Upper lobe of right lung (tissue), 1 donor: Measurements from ENCODE around the gene GPR62. TPM values are rescaled to one million over a fixed set of nuclear protein-coding genes. Genes with fewer than 3 reads are reported as not detected.
A peak's percentile ranks its signal among the peaks of the same experiment; 100 is the strongest.

Source experiments
- ATAC-seq: fragments of 200-7000 bp; cut with Tn5 transposase; one replicate; pipeline ENCODE4 v1.9.1; 2020; ENCODE audit warnings: mild to moderate bottlenecking, moderate library complexity
- DNase-seq: peaks from one replicate; pipeline ENCODE4 v3.0.0-alpha.2; 2020
- H3K27ac ChIP-seq: fragments of 200-600 bp; one replicate; pipeline ENCODE4 v1.8.0; 2022
- H3K27me3 ChIP-seq: fragments of 200-600 bp; one replicate; pipeline ENCODE4 v1.8.0; 2022; ENCODE audit warnings: mild to moderate bottlenecking
- H3K36me3 ChIP-seq: fragments of 200-600 bp; one replicate; pipeline ENCODE4 v1.8.0; 2022
- H3K4me1 ChIP-seq: fragments of 200-600 bp; one replicate; pipeline ENCODE4 v1.8.0; 2022
- H3K4me3 ChIP-seq: fragments of 200-600 bp; one replicate; pipeline ENCODE4 v1.8.0; 2022; ENCODE audit warnings: mild to moderate bottlenecking
- H3K9me3 ChIP-seq: fragments of 200-600 bp; one replicate; pipeline ENCODE4 v1.8.0; 2022
- intact Hi-C: fragments of 100-400 bp; cut with DNase I; formaldehyde crosslinking; loops from one replicate; pipeline ENCODE4 v1.11.0; 2022
- total RNA-seq: library from RNA; stranded (reverse); fragmentation: NEBNext Ultra II Directional; extraction: Animal tissue kit (Norgen Biotek cat#: 25700); gene quantifications from one replicate; pipeline ENCODE4 v1.2.1, GENCODE V29; 2021
- TF ChIP-seq, protein P1 (sequence below): fragments of 200-600 bp; IDR thresholded peaks from one replicate; pipeline ENCODE4 v1.8.0; 2022; ENCODE audit warnings: antibody characterized with exemption
- donor health status: DM: no; HTN: yes; CAD: no; lungs with severe emphysema.

Gene GPR62
- total RNA-seq, 1 donor from 2014 or later = not detected

DNA sequence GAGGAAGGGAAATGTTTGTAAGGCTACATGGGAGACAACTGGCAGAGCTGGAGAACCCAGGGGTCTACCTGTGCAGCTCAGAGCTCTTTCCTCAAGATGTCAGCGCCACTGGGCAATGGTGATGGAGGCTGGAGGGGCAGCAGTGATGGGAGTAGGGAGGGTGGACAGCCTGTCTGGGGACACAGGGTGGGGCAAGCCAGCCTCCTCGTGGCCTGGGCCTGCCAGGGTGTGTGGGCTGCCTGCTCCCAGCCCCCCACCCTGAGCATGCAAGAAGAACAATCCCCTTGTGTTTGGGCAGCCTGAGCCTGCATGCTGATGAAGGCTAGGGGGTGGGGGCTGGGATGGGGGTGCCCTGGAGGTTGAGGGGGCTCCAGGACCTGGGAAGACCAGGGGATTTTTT, 10.8 kb downstream of the GPR62 start:
- H3K27me3 ChIP-seq = no peaks in the 10 kb centered on the region
- no peaks in the 10 kb centered on the region for H3K9me3 ChIP-seq
- TF ChIP-seq, protein P1, sequence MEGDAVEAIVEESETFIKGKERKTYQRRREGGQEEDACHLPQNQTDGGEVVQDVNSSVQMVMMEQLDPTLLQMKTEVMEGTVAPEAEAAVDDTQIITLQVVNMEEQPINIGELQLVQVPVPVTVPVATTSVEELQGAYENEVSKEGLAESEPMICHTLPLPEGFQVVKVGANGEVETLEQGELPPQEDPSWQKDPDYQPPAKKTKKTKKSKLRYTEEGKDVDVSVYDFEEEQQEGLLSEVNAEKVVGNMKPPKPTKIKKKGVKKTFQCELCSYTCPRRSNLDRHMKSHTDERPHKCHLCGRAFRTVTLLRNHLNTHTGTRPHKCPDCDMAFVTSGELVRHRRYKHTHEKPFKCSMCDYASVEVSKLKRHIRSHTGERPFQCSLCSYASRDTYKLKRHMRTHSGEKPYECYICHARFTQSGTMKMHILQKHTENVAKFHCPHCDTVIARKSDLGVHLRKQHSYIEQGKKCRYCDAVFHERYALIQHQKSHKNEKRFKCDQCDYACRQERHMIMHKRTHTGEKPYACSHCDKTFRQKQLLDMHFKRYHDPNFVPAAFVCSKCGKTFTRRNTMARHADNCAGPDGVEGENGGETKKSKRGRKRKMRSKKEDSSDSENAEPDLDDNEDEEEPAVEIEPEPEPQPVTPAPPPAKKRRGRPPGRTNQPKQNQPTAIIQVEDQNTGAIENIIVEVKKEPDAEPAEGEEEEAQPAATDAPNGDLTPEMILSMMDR = no peak
- intact Hi-C loops = no loop called here
- no peaks in the 10 kb centered on the region for H3K36me3 ChIP-seq
- peaks cover 13% of the 10 kb centered on the region for H3K4me1 ChIP-seq
- H3K4me3 ChIP-seq = no peak overlapping the region
- DNase-seq (no peak), ATAC-seq (no peak)
- H3K27ac ChIP-seq = no peak overlapping the region

DNA sequence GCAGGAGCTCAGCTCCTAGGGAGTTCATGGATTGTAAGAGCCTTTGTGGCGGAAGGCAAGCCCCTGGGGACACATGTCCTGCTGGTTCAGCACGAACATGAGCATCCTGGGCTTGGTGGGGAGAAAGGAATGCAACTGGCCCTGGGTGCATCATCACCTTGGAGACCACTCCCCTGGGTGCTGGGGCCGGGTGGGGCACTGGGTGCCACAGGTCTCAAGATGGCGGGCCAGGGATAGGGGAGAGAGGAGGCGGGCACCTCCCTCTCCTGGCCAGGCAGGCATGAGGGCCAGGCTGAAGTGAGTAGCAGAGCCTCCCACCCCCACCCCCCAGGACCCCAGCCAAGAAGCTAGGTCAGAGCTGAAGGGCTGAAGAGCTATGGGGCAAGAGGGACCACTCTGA, 11.3 kb downstream of the GPR62 start:
- Histone ChIP-seq H3K4me3 (peak overlapping the region; percentile 71), H3K4me1 (peaks cover 13% of the 10 kb centered on the region), H3K27ac (no peak overlapping the region), H3K9me3 (no peaks in the 10 kb centered on the region), H3K27me3 (no peaks in the 10 kb centered on the region), H3K36me3 (no peaks in the 10 kb centered on the region)
- DNase-seq (no peak), ATAC-seq (no peak)
- TF ChIP-seq, protein P1 = no peak
- intact Hi-C loops = no loop called here

DNA sequence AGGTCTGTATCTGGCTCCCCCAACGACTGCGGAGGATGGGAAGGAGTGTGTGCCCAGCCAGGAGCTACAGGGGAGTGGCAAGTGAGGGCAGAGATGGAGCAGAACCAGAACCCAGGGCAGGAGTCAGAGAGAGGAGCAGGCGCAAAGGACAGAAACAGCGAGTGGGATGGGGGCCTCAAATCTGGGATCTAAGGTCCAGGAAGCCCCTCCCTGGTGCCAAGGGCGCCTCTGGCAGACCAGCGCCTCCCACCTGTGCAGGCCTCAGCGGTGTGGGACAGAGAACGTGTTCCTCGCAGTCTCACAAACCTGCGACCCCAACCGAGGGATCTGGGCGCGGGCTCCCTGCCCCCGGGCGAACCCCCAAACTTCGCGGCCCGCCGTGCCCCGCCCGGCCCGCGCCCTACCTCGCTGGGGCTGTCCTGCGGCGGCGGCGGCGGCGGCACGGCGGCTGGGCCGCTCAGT, 11.8 kb downstream of the GPR62 start:
- H3K4me3 ChIP-seq = peak overlapping the region; percentile 71
- intact Hi-C loops = no loop called here
- peak overlapping the region; percentile 75 for H3K27ac ChIP-seq
- DNase-seq = no peak
- H3K36me3 ChIP-seq = no peaks in the 10 kb centered on the region
- H3K4me1 ChIP-seq = peaks cover 13% of the 10 kb centered on the region
- no peaks in the 10 kb centered on the region for H3K27me3 ChIP-seq
- peak; percentile 1 for ATAC-seq
- H3K9me3 ChIP-seq = no peaks in the 10 kb centered on the region
- TF ChIP-seq, protein P1 = no peak

DNA sequence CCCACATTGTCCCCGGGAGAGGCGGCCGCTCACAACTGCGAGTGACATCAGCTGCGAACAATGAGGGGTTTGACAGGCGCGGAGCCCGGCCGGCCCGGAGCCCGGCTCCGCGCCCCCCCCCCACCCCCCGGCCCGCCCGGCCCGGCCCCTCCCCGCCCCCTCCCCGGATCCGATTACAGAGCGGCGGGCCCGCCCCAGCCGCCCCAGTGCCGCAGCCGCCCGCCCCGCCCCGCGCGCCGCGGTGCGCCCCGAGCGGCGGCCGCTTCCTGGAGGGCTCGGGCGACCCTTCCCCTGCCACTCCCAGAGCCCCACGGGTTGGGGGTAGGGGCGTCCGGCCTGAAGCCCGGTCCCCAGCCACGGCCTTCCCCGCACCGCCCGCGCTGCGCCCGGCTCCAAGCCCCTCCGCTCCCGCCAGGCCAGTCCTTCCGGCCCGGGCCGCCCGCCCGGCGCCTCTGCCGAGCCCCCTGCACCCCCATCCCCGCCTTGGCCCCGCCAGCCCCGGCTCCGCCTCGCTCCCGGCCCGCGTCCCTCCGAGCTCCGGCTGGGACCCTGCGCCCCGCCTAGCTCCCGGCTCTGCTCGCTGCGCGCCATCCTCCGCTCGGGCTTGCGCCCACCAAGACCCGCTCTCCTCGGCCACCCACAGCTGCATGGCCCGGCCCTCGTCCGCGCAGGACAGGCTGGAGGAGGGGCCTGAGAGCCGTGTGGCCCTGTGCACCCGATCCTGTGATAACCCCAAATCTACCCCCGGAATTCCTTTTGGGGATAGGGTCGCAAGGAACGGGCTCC, 12.4 kb downstream of the GPR62 start, which contains the start of gene PCBP4:
Gene PCBP4 (minus strand): TSS at position 71 of the 786 bp plus-strand sequence. CDS start 6,214 bp downstream, outside the sequence.
- DNase-seq (peak; percentile 78), ATAC-seq (peak; percentile 72)
- H3K4me1 ChIP-seq = peaks cover 14% of the 10 kb centered on the region
- intact Hi-C loops = no loop called here
- H3K27me3 ChIP-seq = no peaks in the 10 kb centered on the region
- TF ChIP-seq, protein P1 = no peak
- no peaks in the 10 kb centered on the region for H3K9me3 ChIP-seq
- no peaks in the 10 kb centered on the region for H3K36me3 ChIP-seq
- peak within 1 kb of the TSS; percentile 80 for H3K27ac ChIP-seq
- H3K4me3 ChIP-seq = peak within 1 kb of the TSS; percentile 71

DNA sequence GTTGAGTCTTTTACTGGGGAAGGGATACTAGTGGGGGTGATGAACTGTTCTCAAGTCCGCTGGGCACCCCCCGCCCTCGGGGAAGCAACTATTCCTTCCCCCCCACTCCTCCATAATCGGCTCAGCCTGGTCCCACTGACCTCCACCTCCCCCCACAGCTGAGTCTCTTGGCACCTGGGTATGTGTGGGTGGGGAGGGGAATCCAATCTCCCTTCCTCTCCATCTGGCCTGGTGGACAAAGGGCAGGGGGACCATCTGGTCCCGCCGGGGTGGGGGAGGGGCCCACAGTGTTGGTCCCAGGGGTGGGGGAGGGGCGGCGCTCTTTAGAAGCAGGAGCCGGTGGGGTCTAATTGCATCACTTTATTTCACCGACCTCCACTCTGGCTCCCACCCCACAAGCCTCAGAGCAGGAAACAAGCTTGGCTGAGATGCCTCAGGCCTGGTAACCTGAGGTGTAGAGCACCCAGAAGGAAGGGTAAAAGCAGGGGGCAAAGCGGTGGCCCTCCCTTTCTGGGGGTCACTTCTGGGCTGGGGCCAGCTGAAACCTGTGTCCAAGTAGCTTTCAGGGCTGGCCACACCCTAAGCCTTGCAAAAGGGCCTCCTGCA, 13.1 kb downstream of the GPR62 start:
- peaks cover 16% of the 10 kb centered on the region for H3K4me1 ChIP-seq
- H3K27me3 ChIP-seq = no peaks in the 10 kb centered on the region
- H3K9me3 ChIP-seq = no peaks in the 10 kb centered on the region
- peak overlapping the region; percentile 71 for H3K4me3 ChIP-seq
- peak overlapping the region; percentile 80 for H3K27ac ChIP-seq
- intact Hi-C loops = no loop called here
- DNase-seq (no peak), ATAC-seq (peak; percentile 1)
- TF ChIP-seq, protein P1 = no peak
- H3K36me3 ChIP-seq = no peaks in the 10 kb centered on the region
